ENCODE data around the gene SIPA1L3.
A peak's percentile ranks its signal among the peaks of the same experiment; 100 is the strongest.
"Not testable (repeated sequence)": the region's sequence is repeated elsewhere in the genome, so short reads cannot be mapped to it uniquely, and the experiment has no call there.

The SIPA1L3 gene

DNA sequence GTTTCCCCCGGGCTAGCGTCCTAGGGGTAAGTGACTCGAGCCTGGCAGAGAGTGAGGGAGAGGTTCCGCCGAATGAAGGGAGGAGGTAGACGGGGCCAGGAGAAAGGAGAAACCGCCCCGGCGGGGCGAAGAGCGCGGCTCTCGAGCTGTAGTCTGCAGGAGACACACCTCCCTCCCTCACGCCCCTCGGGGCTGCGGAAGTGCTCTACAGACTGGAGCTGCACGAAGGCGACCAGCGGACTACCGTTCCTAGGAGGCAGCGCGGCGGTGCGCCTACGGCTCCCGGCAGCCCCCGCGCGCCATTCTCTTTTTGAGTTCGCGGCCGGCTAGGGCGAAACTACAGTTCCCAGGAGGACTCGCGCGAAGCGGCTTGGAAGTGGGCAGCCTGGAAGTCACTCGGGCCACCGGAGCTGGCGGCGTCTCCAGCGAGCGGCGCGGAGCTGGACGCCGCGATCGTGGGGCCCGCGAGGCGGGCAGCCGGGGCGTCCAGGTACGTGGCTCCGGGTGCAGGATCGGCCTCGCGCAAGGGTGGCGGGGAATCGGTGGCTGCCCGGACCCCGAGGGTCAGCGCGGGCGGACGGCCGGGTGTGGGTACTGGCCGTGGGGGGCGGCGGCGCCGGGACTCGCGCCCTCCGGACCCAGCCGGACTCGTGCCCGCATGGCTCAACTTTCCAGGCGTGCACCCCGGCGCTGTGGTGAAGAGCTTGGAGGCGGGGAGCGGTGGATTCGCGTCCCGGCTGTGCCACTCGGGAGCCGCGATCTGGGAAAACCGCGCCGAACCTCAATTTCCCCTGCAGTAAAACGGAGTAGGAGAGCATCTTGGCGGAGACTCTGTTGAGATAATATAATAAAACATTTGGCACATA is at the start of gene SIPA1L3:
Gene SIPA1L3 (plus strand): TSS at position 340 of the 866 bp plus-strand sequence. CDS start 174,358 bp downstream, outside the sequence.
- H3K4me1 Mint-ChIP-seq (ENCODE audit: low read depth), result peaks cover 39% of the 10 kb centered on the region
- no peaks in the 10 kb centered on the region for H3K9me3 Mint-ChIP-seq
- peak within 1 kb of the TSS; percentile 86 for H3K4me3 Mint-ChIP-seq
- peak within 1 kb of the TSS; percentile 85 for H3K27ac Mint-ChIP-seq
- H3K27me3 Mint-ChIP-seq, result no peaks in the 10 kb centered on the region
- no peaks in the 10 kb centered on the region for H3K36me3 Mint-ChIP-seq (ENCODE audit: low read depth)

DNA sequence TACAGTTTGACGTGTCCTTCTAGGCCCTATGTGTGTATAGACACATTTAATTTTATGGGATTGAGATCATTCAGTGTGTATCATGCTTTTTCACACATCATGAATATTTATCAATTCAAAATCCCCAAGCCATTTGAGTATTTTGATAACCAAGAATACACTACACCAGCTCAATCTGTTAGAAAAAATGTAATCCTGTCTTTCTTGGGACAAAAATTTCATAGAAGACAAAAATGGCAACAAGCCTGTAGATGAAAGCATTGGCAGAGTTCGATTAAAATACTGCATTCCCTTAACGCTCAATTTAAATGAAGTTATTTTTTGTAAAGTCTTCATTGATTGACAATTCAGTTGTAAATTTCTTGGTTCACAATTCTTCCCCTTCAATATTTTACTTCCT is 42.5 kb upstream of the SIPA1L3 start:
- Mint-ChIP-seq H3K9me3 (peaks cover under 1% of the 10 kb centered on the region), H3K4me1 (ENCODE audit: low read depth) (no peaks in the 10 kb centered on the region), H3K27ac (no peak overlapping the region), H3K27me3 (peaks cover 10% of the 10 kb centered on the region), H3K36me3 (ENCODE audit: low read depth) (no peaks in the 10 kb centered on the region), H3K4me3 (no peak overlapping the region)

GRCh38 chr19:37865930-37866329 is 41.1 kb upstream of the SIPA1L3 start:
- peaks cover 15% of the 10 kb centered on the region for H3K27me3 Mint-ChIP-seq
- H3K27ac Mint-ChIP-seq; H3K4me3 Mint-ChIP-seq; H3K9me3 Mint-ChIP-seq; H3K36me3 Mint-ChIP-seq (ENCODE audit: low read depth); H3K4me1 Mint-ChIP-seq (ENCODE audit: low read depth): not testable (repeated sequence)

GRCh38 chr19:37867831-37868230 is 39.2 kb upstream of the SIPA1L3 start:
- Mint-ChIP-seq H3K27ac (no peak overlapping the region), H3K36me3 (ENCODE audit: low read depth) (no peaks in the 10 kb centered on the region), H3K4me1 (ENCODE audit: low read depth) (no peaks in the 10 kb centered on the region), H3K27me3 (peaks cover 15% of the 10 kb centered on the region), H3K9me3 (peaks cover 8% of the 10 kb centered on the region), H3K4me3 (no peak overlapping the region)

- H3K4me1 Mint-ChIP-seq (ENCODE audit: low read depth), result no peaks in the 10 kb centered on the region
- H3K9me3 Mint-ChIP-seq, result peaks cover 8% of the 10 kb centered on the region
- H3K27ac Mint-ChIP-seq, result no peak overlapping the region
- H3K4me3 Mint-ChIP-seq, result no peak overlapping the region
- H3K36me3 Mint-ChIP-seq (ENCODE audit: low read depth), result no peaks in the 10 kb centered on the region
- H3K27me3 Mint-ChIP-seq, result peaks cover 15% of the 10 kb centered on the region
Observed at GRCh38 chr19:37869766-37870340, 37.2 kb upstream of the SIPA1L3 start.

- Mint-ChIP-seq H3K36me3 (ENCODE audit: low read depth) (no peaks in the 10 kb centered on the region), H3K27me3 (peaks cover 9% of the 10 kb centered on the region), H3K4me1 (ENCODE audit: low read depth) (no peaks in the 10 kb centered on the region), H3K27ac (no peak overlapping the region), H3K4me3 (no peak overlapping the region), H3K9me3 (peaks cover 8% of the 10 kb centered on the region)
Observed at GRCh38 chr19:37872383-37872782, 34.6 kb upstream of the SIPA1L3 start.

DNA sequence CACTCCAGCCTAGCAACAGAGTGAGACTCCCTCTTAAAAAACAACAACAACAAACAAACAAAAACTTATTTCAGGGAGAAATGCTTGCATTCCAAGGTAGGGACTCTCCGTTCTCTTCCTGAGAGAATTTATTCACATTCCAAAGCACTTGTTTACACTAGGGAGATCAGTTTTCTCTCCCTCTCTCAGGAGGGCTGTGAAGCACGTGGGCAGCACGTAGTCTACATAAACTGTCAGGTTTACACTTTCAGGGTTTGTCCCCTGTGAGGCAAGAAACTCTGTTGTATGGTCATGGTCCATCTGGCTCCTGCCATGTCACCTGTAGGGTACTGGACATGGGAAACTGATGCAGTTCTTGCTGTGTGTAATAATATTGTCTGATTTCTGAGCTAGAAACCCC is 32.2 kb upstream of the SIPA1L3 start:
- Mint-ChIP-seq H3K4me3 (no peak overlapping the region), H3K27ac (no peak overlapping the region), H3K36me3 (ENCODE audit: low read depth) (no peaks in the 10 kb centered on the region), H3K4me1 (ENCODE audit: low read depth) (no peaks in the 10 kb centered on the region), H3K27me3 (peaks cover 2% of the 10 kb centered on the region), H3K9me3 (peaks cover 5% of the 10 kb centered on the region)

DNA sequence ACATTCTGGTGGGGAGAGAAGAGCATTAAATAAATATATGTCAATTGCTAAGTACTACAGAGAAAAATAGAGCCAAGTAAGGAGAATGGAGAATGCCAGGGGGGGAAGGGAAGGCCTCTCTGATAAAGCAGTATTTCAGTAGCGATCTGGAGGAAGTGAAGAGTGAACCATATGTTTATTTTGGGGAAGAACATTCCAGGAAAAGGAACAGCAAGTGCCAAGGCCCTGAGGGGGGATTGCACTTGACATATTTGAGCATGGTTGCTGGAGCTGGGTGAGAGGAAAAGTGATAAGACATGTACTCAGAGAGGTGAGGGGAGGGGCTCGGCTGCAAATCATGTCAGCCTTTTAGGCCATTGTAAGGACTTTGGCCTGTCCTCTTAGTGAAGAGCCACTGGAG is 31.0 kb upstream of the SIPA1L3 start:
- Mint-ChIP-seq H3K27me3 (no peaks in the 10 kb centered on the region), H3K4me3 (no peak overlapping the region), H3K36me3 (ENCODE audit: low read depth) (no peaks in the 10 kb centered on the region), H3K4me1 (ENCODE audit: low read depth) (no peaks in the 10 kb centered on the region), H3K27ac (no peak overlapping the region), H3K9me3 (no peaks in the 10 kb centered on the region)

GRCh38 chr19:37877147-37877546 is 29.9 kb upstream of the SIPA1L3 start:
- H3K9me3 Mint-ChIP-seq, result no peaks in the 10 kb centered on the region
- H3K27ac Mint-ChIP-seq, result no peak overlapping the region
- no peak overlapping the region for H3K4me3 Mint-ChIP-seq
- H3K4me1 Mint-ChIP-seq (ENCODE audit: low read depth), result no peaks in the 10 kb centered on the region
- H3K27me3 Mint-ChIP-seq, result no peaks in the 10 kb centered on the region
- H3K36me3 Mint-ChIP-seq (ENCODE audit: low read depth), result no peaks in the 10 kb centered on the region

GRCh38 chr19:37885392-37885791 is 21.6 kb upstream of the SIPA1L3 start:
- H3K27me3 Mint-ChIP-seq, result peaks cover 4% of the 10 kb centered on the region
- no peaks in the 10 kb centered on the region for H3K4me1 Mint-ChIP-seq (ENCODE audit: low read depth)
- peaks cover 13% of the 10 kb centered on the region for H3K9me3 Mint-ChIP-seq
- no peak overlapping the region for H3K4me3 Mint-ChIP-seq
- no peak overlapping the region for H3K27ac Mint-ChIP-seq
- H3K36me3 Mint-ChIP-seq (ENCODE audit: low read depth), result no peaks in the 10 kb centered on the region

- Mint-ChIP-seq H3K27me3 (peaks cover 6% of the 10 kb centered on the region), H3K4me1 (ENCODE audit: low read depth) (no peaks in the 10 kb centered on the region), H3K9me3 (peaks cover 13% of the 10 kb centered on the region), H3K27ac (no peak overlapping the region), H3K4me3 (no peak overlapping the region), H3K36me3 (ENCODE audit: low read depth) (no peaks in the 10 kb centered on the region)
Observed at GRCh38 chr19:37886571-37886970, 20.4 kb upstream of the SIPA1L3 start.

DNA sequence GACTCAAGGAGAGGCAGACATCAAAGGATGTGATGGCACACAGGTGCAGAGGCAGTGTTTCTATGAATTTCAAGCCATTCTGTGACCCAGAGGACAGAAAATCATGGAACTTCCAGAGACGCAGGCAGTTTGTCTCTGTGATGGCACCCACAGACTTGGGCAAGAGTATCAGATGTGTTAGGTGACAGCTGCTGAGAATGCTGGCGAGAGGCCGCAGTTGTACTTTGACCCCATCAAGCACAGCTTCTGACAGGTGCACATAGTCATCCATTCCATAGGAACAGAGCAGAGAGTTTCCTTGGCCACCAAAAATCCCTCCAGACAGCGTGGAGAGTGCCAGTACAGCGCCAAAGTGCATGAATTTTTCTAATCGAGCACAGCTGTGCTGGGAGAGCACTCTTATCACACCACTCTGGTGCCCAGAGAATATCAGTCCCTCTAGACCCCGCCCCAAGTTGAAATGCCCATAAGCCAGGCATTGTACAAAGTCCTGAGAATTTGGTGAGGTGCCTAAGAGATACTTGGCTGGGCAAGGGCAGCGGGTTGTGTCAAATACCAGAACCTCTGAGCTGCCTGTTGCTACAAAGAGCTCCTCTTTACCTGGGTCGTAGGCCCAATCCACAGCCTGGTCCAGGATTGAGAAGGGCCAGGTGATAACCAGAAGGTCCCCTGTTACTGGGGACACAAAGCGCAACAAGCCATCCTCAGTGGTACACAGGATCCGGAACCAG is 13.0 kb upstream of the SIPA1L3 start:
- no peaks in the 10 kb centered on the region for H3K9me3 Mint-ChIP-seq
- H3K27me3 Mint-ChIP-seq, result peaks cover 16% of the 10 kb centered on the region
- no peaks in the 10 kb centered on the region for H3K36me3 Mint-ChIP-seq (ENCODE audit: low read depth)
- H3K27ac Mint-ChIP-seq, result no peak overlapping the region
- H3K4me3 Mint-ChIP-seq, result no peak overlapping the region
- H3K4me1 Mint-ChIP-seq (ENCODE audit: low read depth), result peaks cover 3% of the 10 kb centered on the region

DNA sequence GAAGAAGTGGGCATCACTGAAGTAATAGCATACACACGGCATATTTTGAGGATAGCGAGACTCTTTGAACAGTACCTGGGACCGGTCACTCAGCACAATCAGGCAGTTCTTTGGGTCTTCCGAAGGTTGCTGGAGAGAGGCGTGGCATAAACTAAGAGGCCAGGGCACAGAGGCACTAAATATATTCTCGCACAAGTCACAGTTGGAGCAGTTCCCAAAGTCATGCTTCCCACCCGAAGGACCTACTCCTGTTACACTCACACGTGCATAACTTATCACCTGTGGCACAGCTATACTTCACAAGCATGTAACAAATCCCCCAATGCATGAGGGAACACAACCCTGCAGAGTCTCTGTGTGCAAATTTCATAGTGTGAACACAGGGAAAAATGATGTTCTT is 10.8 kb upstream of the SIPA1L3 start:
- H3K27ac Mint-ChIP-seq, result no peak overlapping the region
- H3K9me3 Mint-ChIP-seq, result no peaks in the 10 kb centered on the region
- no peaks in the 10 kb centered on the region for H3K36me3 Mint-ChIP-seq (ENCODE audit: low read depth)
- H3K4me3 Mint-ChIP-seq, result no peak overlapping the region
- H3K4me1 Mint-ChIP-seq (ENCODE audit: low read depth), result peaks cover 3% of the 10 kb centered on the region
- peaks cover 16% of the 10 kb centered on the region for H3K27me3 Mint-ChIP-seq

GRCh38 chr19:37899453-37899852 is 7.6 kb upstream of the SIPA1L3 start:
- Mint-ChIP-seq H3K27me3 (no peaks in the 10 kb centered on the region), H3K4me3 (no peak overlapping the region), H3K27ac (no peak overlapping the region), H3K4me1 (ENCODE audit: low read depth) (peaks cover 3% of the 10 kb centered on the region), H3K9me3 (no peaks in the 10 kb centered on the region), H3K36me3 (ENCODE audit: low read depth) (no peaks in the 10 kb centered on the region)

- Mint-ChIP-seq H3K27me3 (no peaks in the 10 kb centered on the region), H3K36me3 (ENCODE audit: low read depth) (no peaks in the 10 kb centered on the region), H3K4me1 (ENCODE audit: low read depth) (peaks cover 3% of the 10 kb centered on the region), H3K4me3 (no peak overlapping the region), H3K27ac (no peak overlapping the region), H3K9me3 (no peaks in the 10 kb centered on the region)
Observed at GRCh38 chr19:37899966-37900365, 7.0 kb upstream of the SIPA1L3 start.

All from stimulated activated naive CD8-positive, alpha-beta T cell treated with anti-CD3 and anti-CD28 coated beads, Interleukin-15, Interleukin-2, amounts not matched to agents 100 ng/mL and 50 ng/mL, for 24 hours (primary cell).